GM12878 (cell line): ENCODE measurements around the gene CLEC7A. TPM values are rescaled to one million over a fixed set of nuclear protein-coding genes. Genes with fewer than 3 reads are reported as not detected.
A peak's percentile ranks its signal among the peaks of the same experiment; 100 is the strongest.

Experiments
- ATAC-seq: fragments of 200-7000 bp; cut with Tn5 transposase; 3 replicates; pipeline ENCODE4 v1.9.1; 2020; ENCODE audit warnings: mild to moderate bottlenecking, moderate library complexity
- Bru-seq: library from RNA; stranded (reverse); fragments of 400-500 nt; gene quantifications from one replicate; lab custom pipeline; 2021; lab: Mats Ljungman, UMichigan
- BruChase-seq, 2 experiments: library from RNA; stranded (reverse); fragments of 400-500 nt; gene quantifications; one replicate each; lab custom pipeline; 2021; lab: Mats Ljungman, UMichigan
- BruUV-seq: library from RNA; stranded (reverse); fragments of 400-500 nt; replicated peaks from 2 replicates; lab custom pipeline; 2021; lab: Mats Ljungman, UMichigan
- CTCF ChIA-PET: fragments of 300-600 bp; sonication (Branson Sonifier 250); formaldehyde crosslinking; extraction: SDS; loops from one replicate; lab custom pipeline; 2021; ENCODE audit warnings: inconsistent platforms; lab: Yijun Ruan, JAX
- POLR2A ChIA-PET: fragments of 350-600 bp; formaldehyde crosslinking; extraction: SDS; loops from one replicate; lab custom pipeline; 2021; ENCODE audit warnings: inconsistent platforms; lab: Charles Lee
- RAD21 ChIA-PET: fragments of 300-600 bp; sonication (Branson Sonifier 250); formaldehyde crosslinking; loops from one replicate; lab custom pipeline; 2023; ENCODE audit warnings: antibody characterized with exemption; ENCODE audit not compliant: unreplicated experiment; lab: Charles Lee
- SMC1A ChIA-PET: fragments of 300-600 bp; sonication (Branson Sonifier 250); formaldehyde crosslinking; loops from one replicate; lab custom pipeline; 2023; ENCODE audit not compliant: unreplicated experiment, uncharacterized antibody; lab: Charles Lee
- DNase-seq: peaks from one replicate; pipeline ENCODE4 v3.0.0-alpha.2; 2011; ENCODE audit warnings: low read depth, low spot score
- FAIRE-seq: peaks from 3 replicates; lab custom pipeline; 2011; peaks lifted over from hg19 to GRCh38; lab: Jason Lieb, UNC
- H2AFZ ChIP-seq: 2 replicates; pipeline ENCODE4 v1.6.0; 2011; ENCODE audit warnings: low read depth, low read length, control low read depth; ENCODE audit not compliant: control insufficient read depth
- H3K27ac ChIP-seq: 2 replicates; pipeline ENCODE4 v1.5.1; 2011; ENCODE audit warnings: control low read depth; ENCODE audit not compliant: control insufficient read depth, insufficient read depth
- H3K27me3 ChIP-seq, 2 experiments: replicated peaks in 1 of 2; 2 replicates each; pipeline versions ENCODE4 v1.6.0 to v1.6.1; 2011; ENCODE audit warnings: low read length in 1 of 2; ENCODE audit not compliant: control insufficient read depth in 2 of 2, insufficient read depth in 2 of 2
- H3K36me3 ChIP-seq, 2 experiments: 2 replicates each; pipeline ENCODE4 v1.5.1; 2011; ENCODE audit warnings: low read length in 1 of 2; ENCODE audit not compliant: control insufficient read depth in 2 of 2, insufficient read depth in 2 of 2
- H3K4me1 ChIP-seq: 2 replicates; pipeline ENCODE4 v1.6.1; 2011; ENCODE audit warnings: mild to moderate bottlenecking, low read length, moderate library complexity, mixed read lengths; ENCODE audit not compliant: control insufficient read depth, insufficient read depth
- H3K4me2 ChIP-seq: 2 replicates; pipeline ENCODE4 v1.6.0; 2011; ENCODE audit warnings: control low read depth; ENCODE audit not compliant: control insufficient read depth, insufficient read depth
- H3K4me3 ChIP-seq: fragments of 200-600 bp; sonication (generic); 2 replicates; pipeline ENCODE4 v1.5.1; 2016
- H3K79me2 ChIP-seq: 2 replicates; pipeline ENCODE4 v1.6.0; 2011; ENCODE audit warnings: low read length; ENCODE audit not compliant: control insufficient read depth, insufficient read depth
- H3K9ac ChIP-seq: 2 replicates; pipeline ENCODE4 v1.8.0; 2011; ENCODE audit warnings: low read length, control low read depth, mixed read lengths; ENCODE audit not compliant: control insufficient read depth, insufficient read depth
- H3K9me3 ChIP-seq: replicated peaks from 3 replicates; pipeline ENCODE4 v1.5.1; 2011; ENCODE audit warnings: mild to moderate bottlenecking, low read length; ENCODE audit not compliant: control insufficient read depth, insufficient read depth
- H4K20me1 ChIP-seq: 2 replicates; pipeline ENCODE4 v1.6.0; 2011; ENCODE audit not compliant: control insufficient read depth, insufficient read depth
- ATF7 ChIP-seq: fragments of 450-650 bp; IDR thresholded peaks from 2 replicates; pipeline ENCODE4 v1.6.1; 2016; ENCODE audit warnings: low read depth, mild to moderate bottlenecking
- BHLHE40 ChIP-seq, 2 experiments: fragments of 450-650 bp in 1 of 2; IDR thresholded peaks; 2 replicates each; pipeline ENCODE4 v1.6.1; 2011 to 2017; ENCODE audit warnings: low read depth in 2 of 2, borderline replicate concordance in 1 of 2, improper control_type of control experiment in 1 of 2, low read length in 1 of 2, mild to moderate bottlenecking in 1 of 2
- BMI1 ChIP-seq: fragments of 450-650 bp; IDR thresholded peaks from 2 replicates; pipeline ENCODE4 v1.6.1; 2016; ENCODE audit warnings: mild to moderate bottlenecking, moderate library complexity, borderline replicate concordance
- EED ChIP-seq: sonication (generic); IDR thresholded peaks from 2 replicates; pipeline ENCODE4 v1.6.1; 2016; ENCODE audit warnings: antibody characterized with exemption, low read depth
- FOXK2 ChIP-seq: fragments of 450-650 bp; IDR thresholded peaks from 2 replicates; pipeline ENCODE4 v1.6.1; 2017; ENCODE audit warnings: mild to moderate bottlenecking, moderate library complexity
- IKZF2 ChIP-seq, 2 experiments: fragments of 450-650 bp; IDR thresholded peaks; 2 replicates each; pipeline ENCODE4 v1.6.1; 2017; ENCODE audit warnings: mild to moderate bottlenecking in 2 of 2, moderate library complexity in 2 of 2
- NFIC ChIP-seq: IDR thresholded peaks from 2 replicates; pipeline ENCODE4 v1.6.1; 2012; ENCODE audit warnings: low read depth, mild to moderate bottlenecking, inconsistent platforms, low read length, moderate library complexity
- NR2F1 ChIP-seq: fragments of 450-650 bp; conservative IDR thresholded peaks from 2 replicates; pipeline ENCODE4 v1.6.1; 2017; ENCODE audit warnings: mild to moderate bottlenecking
- SIN3A ChIP-seq: IDR thresholded peaks from 2 replicates; pipeline ENCODE4 v1.6.1; 2012; ENCODE audit warnings: low read depth, low read length, improper control_type of control experiment
- SMARCA5 ChIP-seq: fragments of 450-650 bp; IDR thresholded peaks from 2 replicates; pipeline ENCODE4 v1.6.1; 2017; ENCODE audit warnings: mild to moderate bottlenecking
- ZNF24 ChIP-seq: fragments of 450-650 bp; IDR thresholded peaks from 2 replicates; pipeline ENCODE4 v1.6.1; 2017; ENCODE audit warnings: antibody characterized with exemption, mild to moderate bottlenecking
- WGBS: methylation state at CpG from one replicate; pipeline ENCODE4 v1.1.6; 2016; ENCODE audit warnings: low lambda C conversion rate; ENCODE audit not compliant: insufficient replicate concordance, insufficient coverage; ENCODE audit errors: missing lambda C conversion rate; 5-methylcytosine and 5-hydroxymethylcytosine counted together
- in situ Hi-C: fragments of 300-500 bp; cut with MboI; formaldehyde crosslinking; loops from 9 replicates; pipeline ENCODE4 v1.14.3; 2018; ENCODE audit warnings: mixed read lengths
- intact Hi-C: fragments of 100-400 bp; cut with micrococcal nuclease; formaldehyde crosslinking; loops from one replicate; pipeline ENCODE4 v1.14.2; 2022; ENCODE audit not compliant: unreplicated experiment
- long read RNA-seq, 2 experiments: library from polyadenylated mRNA; unstranded; transcript quantifications; one replicate each; pipeline ENCODE4 v2.0.0, GENCODE V29; 2019 to 2020
- polyA minus RNA-seq, 3 experiments: library from RNA; depleted of rRNA, polyadenylated mRNA; stranded (reverse); fragments of >200 nt; gene quantifications; 2 replicates each; pipeline ENCODE4 v1.2.3, GENCODE V29; 2011
- polyA plus RNA-seq, 11 experiments: library from polyadenylated mRNA; depleted of rRNA in 4 of 11; unstranded in 6 of 11; stranded (reverse) in 5 of 11; fragments of >200 nt; fragmentation: Nextera tagmentation in 4 of 11; fragmentation: Illumina TruSeq in 1 of 11; extraction: Ambion mirVana in 4 of 11; extraction: Trizol in 1 of 11; gene quantifications; 1 replicate in 1 of 11; 2 replicates in 10 of 11; pipeline versions ENCODE4 v1.2.1 to v1.2.3, GENCODE V29; 2011 to 2016; ENCODE audit warnings: inconsistent platforms in 2 of 11, missing spikeins in 2 of 11, low read depth in 1 of 11
- total RNA-seq, 4 experiments: library from RNA; depleted of rRNA in 3 of 4; stranded (reverse); fragments of >200 nt in 3 of 4; fragmentation: Illumina TruSeq in 1 of 4; extraction: Trizol in 1 of 4; gene quantifications; 2 replicates each; pipeline versions ENCODE4 v1.2.1 to v1.2.3, GENCODE V29; 2013 to 2021
- TF ChIP-seq, protein P1 (sequence below): fragments of 450-650 bp; IDR thresholded peaks from 2 replicates; pipeline ENCODE4 v1.6.1; 2017; ENCODE audit warnings: low read depth, mild to moderate bottlenecking, moderate library complexity
- TF ChIP-seq, protein P2 (sequence below): IDR thresholded peaks from 2 replicates; pipeline ENCODE4 v1.6.1; 2012; ENCODE audit warnings: low read length, inconsistent platforms
- TF ChIP-seq, protein P3 (sequence below): IDR thresholded peaks from 2 replicates; pipeline ENCODE4 v1.6.1; 2011; ENCODE audit warnings: borderline replicate concordance, low read depth, mild to moderate bottlenecking, moderate library complexity, low read length; ENCODE audit not compliant: insufficient read depth, poor library complexity, severe bottlenecking

CLEC7A gene
- total RNA-seq (2013; cell fraction: nucleolus; rRNA removed): not detected in 2 replicates
- not detected in 2 replicates for total RNA-seq (2014; rRNA removed)
- total RNA-seq (2014; rRNA removed; fragmentation: Illumina TruSeq; extraction: Trizol): not detected in 2 replicates
- not detected in 2 replicates for total RNA-seq (2021)
- not detected for polyA plus RNA-seq (2011; ENCODE audit: low read depth)
- polyA plus RNA-seq (2011; rRNA removed): not detected in 2 replicates
- not detected in 2 replicates for polyA plus RNA-seq (2011; cell fraction: cytosol; rRNA removed)
- polyA plus RNA-seq (2011; cell fraction: nucleus; rRNA removed): not detected in 2 replicates
- not detected in 2 replicates for polyA plus RNA-seq (2012)
- 0.06 TPM in 1 of 2 replicates, not detected in the other for polyA plus RNA-seq (2014; fragmentation: Illumina TruSeq; extraction: Trizol)
- polyA plus RNA-seq (2014; fragmentation: Nextera tagmentation; extraction: Ambion mirVana): not detected
- not detected in 2 replicates for polyA plus RNA-seq (2014; rRNA removed)
- polyA plus RNA-seq (2016; fragmentation: Nextera tagmentation; extraction: Ambion mirVana): not detected
- not detected in 2 replicates for polyA minus RNA-seq (2011; rRNA and poly(A)+ RNA removed)
- not detected in 2 replicates for polyA minus RNA-seq (2011; cell fraction: cytosol; rRNA and poly(A)+ RNA removed)
- not detected in 2 replicates for polyA minus RNA-seq (2011; cell fraction: nucleus; rRNA and poly(A)+ RNA removed)
- not detected for Bru-seq, nascent RNA
- percentile 11 among the genes with signal in this experiment for BruChase-seq, experiment 1, labeled RNA remaining after a 6-hour chase
- BruChase-seq, experiment 2, labeled RNA remaining after a 2-hour chase: percentile 6 among the genes with signal in this experiment
- long read RNA-seq, experiment 1: 0 reads
- long read RNA-seq, experiment 2: 0 reads

DNA sequence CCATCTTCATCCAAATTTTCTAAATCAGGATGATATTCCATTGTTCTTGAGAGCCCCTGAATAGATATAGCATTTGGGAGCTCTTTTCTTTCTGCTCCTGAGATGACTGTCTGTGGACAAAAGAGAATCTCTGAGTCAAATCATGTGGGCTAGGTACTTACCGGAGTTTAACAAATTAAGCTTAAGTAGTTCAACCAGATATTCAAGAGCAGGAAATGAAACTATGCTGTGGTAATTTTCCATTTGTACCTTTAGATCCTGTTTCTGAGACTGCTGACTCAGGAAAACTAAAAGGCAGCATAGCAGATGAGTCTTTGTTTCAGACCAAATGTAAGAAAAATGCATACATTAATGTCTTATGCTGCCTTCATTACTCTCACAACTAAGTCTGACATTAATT, at the start of gene CLEC7A:
TSS of gene CLEC7A (minus strand) at position 158 of the 400 bp plus-strand sequence. CDS start at position 41, 117 bp downstream.
- peak; percentile 47 for FAIRE-seq
- no peak within 1 kb of the TSS for H3K9ac ChIP-seq
- intact Hi-C loops (loop anchor here (5.0 kb wide), 1 partner anchor 183 kb away; no protein-coding TSS in a partner anchor), in situ Hi-C loops (no loop called here)
- BruUV-seq: no TSS peak
- no peak within 1 kb of the TSS for H3K4me3 ChIP-seq
- no peaks in the 10 kb centered on the region for H4K20me1 ChIP-seq
- ChIA-PET SMC1A (interaction anchor here (0.8 to 1.8 kb wide), 9 partner anchors 9 to 373 kb away, joined by 3 to 6 read pairs (median 4); partner anchors contain the start of genes CLEC12B and CLEC1A), POLR2A (interaction anchor here (0.9 kb wide), 1 partner anchor 85 kb away, joined by 3 read pairs; no protein-coding TSS in a partner anchor), CTCF (interaction anchor here (0.6 to 2.4 kb wide), 7 partner anchors 10 to 387 kb away, joined by 3 to 13 read pairs (median 5); no protein-coding TSS in a partner anchor), RAD21 (interaction anchor here (0.6 to 1.4 kb wide), 4 partner anchors 10 to 461 kb away, joined by 3 to 4 read pairs (median 4); partner anchors contain the start of gene CLEC2D)
- peak; percentile 73 for DNase-seq
- ATAC-seq: peak; percentile 85
- H3K79me2 ChIP-seq: no peaks in the 10 kb centered on the region
- 5% methylated on average over 1 of the region's 1 CpG for WGBS
- H3K4me1 ChIP-seq: peaks cover 8% of the 10 kb centered on the region; the same call in 1 of the 2 replicates
- peak within 1 kb of the TSS; percentile 2; the same call in 1 of the 2 replicates for H3K4me2 ChIP-seq
- H3K27ac ChIP-seq: no peak within 1 kb of the TSS
- no peak within 1 kb of the TSS for H2AFZ ChIP-seq
- no peaks in the 10 kb centered on the region for H3K36me3 ChIP-seq
- H3K9me3 ChIP-seq: peaks cover 5% of the 10 kb centered on the region; the same call in 2 of the 3 replicates
- H3K27me3 ChIP-seq: no peaks in the 10 kb centered on the region; a peak in 1 of 4 replicates
- TF ChIP-seq IKZF2 (IDR thresholded peaks at IDR 0.05) (peak; percentile 95), EED (peak; percentile 84), FOXK2 (no peak), ZNF24 (0 out of 2 replicates have a peak, but pooled peaks have one; percentile 33), SMARCA5 (no peak), NFIC (peak; percentile 95), SIN3A (no peak), BMI1 (peak; percentile 69), ATF7 (peak; percentile 47; the same call in 1 of the 2 replicates), NR2F1 (peak; percentile 46), BHLHE40 (IDR thresholded peaks at IDR 0.05; ENCODE audit: borderline replicate concordance in 1 of 2, low read depth in 2 of 2, low read length in 1 of 2) (peak in 1 of 2 experiments; percentile 37; a peak in 1 of 4 replicates)
- TF ChIP-seq, protein P1, sequence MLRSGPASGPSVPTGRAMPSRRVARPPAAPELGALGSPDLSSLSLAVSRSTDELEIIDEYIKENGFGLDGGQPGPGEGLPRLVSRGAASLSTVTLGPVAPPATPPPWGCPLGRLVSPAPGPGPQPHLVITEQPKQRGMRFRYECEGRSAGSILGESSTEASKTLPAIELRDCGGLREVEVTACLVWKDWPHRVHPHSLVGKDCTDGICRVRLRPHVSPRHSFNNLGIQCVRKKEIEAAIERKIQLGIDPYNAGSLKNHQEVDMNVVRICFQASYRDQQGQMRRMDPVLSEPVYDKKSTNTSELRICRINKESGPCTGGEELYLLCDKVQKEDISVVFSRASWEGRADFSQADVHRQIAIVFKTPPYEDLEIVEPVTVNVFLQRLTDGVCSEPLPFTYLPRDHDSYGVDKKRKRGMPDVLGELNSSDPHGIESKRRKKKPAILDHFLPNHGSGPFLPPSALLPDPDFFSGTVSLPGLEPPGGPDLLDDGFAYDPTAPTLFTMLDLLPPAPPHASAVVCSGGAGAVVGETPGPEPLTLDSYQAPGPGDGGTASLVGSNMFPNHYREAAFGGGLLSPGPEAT: peak; percentile 93
- TF ChIP-seq, protein P2, sequence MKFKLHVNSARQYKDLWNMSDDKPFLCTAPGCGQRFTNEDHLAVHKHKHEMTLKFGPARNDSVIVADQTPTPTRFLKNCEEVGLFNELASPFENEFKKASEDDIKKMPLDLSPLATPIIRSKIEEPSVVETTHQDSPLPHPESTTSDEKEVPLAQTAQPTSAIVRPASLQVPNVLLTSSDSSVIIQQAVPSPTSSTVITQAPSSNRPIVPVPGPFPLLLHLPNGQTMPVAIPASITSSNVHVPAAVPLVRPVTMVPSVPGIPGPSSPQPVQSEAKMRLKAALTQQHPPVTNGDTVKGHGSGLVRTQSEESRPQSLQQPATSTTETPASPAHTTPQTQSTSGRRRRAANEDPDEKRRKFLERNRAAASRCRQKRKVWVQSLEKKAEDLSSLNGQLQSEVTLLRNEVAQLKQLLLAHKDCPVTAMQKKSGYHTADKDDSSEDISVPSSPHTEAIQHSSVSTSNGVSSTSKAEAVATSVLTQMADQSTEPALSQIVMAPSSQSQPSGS: peak; percentile 83
- TF ChIP-seq, protein P3, sequence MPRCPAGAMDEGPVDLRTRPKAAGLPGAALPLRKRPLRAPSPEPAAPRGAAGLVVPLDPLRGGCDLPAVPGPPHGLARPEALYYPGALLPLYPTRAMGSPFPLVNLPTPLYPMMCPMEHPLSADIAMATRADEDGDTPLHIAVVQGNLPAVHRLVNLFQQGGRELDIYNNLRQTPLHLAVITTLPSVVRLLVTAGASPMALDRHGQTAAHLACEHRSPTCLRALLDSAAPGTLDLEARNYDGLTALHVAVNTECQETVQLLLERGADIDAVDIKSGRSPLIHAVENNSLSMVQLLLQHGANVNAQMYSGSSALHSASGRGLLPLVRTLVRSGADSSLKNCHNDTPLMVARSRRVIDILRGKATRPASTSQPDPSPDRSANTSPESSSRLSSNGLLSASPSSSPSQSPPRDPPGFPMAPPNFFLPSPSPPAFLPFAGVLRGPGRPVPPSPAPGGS: peak; percentile 47
